ENCODE data around the gene TTC28. TPM values are rescaled to one million over a fixed set of nuclear protein-coding genes. Genes with fewer than 3 reads are reported as not detected.

Gene TTC28
- total RNA-seq, 4 donors from 2014 or later = 43.8 to 130 (median 92.0) TPM

DNA sequence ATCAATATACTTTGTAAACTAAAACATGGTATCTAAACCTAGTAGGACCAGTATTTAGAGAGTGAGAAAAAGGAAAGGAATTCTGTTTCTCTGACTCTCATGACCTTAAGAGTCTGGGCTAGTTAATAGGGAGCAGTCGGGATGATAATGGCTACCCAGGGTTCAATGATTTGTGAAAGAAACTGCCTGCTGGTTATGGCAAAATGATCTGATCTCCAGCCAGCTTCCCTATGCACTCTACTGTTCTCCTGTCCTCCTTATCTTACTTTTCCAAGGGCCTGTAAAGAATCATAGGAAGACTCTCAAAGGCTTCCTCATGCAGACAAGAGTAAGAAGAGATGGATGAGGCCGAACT is 567.5 kb downstream of the TTC28 start:
- no peaks in the 10 kb centered on the region for H3K27me3 ChIP-seq
- H3K27ac ChIP-seq = peak overlapping the region; percentile 67 to 72
- DNase-seq = no peak
- H3K4me1 ChIP-seq = peaks cover 0 to 14% of the 10 kb centered on the region in 2 donors
- no peak overlapping the region for H3K4me3 ChIP-seq
- no peaks in the 10 kb centered on the region for H3K36me3 ChIP-seq
- intact Hi-C loops (cut with DNase I; ENCODE audit: low total_unique reads) = no loop called here
- no peaks in the 10 kb centered on the region for H3K9me3 ChIP-seq
- TF ChIP-seq POLR2A (IDR thresholded peaks at IDR 0.05) = no peak
- TF ChIP-seq, protein P1, sequence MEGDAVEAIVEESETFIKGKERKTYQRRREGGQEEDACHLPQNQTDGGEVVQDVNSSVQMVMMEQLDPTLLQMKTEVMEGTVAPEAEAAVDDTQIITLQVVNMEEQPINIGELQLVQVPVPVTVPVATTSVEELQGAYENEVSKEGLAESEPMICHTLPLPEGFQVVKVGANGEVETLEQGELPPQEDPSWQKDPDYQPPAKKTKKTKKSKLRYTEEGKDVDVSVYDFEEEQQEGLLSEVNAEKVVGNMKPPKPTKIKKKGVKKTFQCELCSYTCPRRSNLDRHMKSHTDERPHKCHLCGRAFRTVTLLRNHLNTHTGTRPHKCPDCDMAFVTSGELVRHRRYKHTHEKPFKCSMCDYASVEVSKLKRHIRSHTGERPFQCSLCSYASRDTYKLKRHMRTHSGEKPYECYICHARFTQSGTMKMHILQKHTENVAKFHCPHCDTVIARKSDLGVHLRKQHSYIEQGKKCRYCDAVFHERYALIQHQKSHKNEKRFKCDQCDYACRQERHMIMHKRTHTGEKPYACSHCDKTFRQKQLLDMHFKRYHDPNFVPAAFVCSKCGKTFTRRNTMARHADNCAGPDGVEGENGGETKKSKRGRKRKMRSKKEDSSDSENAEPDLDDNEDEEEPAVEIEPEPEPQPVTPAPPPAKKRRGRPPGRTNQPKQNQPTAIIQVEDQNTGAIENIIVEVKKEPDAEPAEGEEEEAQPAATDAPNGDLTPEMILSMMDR (IDR thresholded peaks at IDR 0.05) = no peak

DNA sequence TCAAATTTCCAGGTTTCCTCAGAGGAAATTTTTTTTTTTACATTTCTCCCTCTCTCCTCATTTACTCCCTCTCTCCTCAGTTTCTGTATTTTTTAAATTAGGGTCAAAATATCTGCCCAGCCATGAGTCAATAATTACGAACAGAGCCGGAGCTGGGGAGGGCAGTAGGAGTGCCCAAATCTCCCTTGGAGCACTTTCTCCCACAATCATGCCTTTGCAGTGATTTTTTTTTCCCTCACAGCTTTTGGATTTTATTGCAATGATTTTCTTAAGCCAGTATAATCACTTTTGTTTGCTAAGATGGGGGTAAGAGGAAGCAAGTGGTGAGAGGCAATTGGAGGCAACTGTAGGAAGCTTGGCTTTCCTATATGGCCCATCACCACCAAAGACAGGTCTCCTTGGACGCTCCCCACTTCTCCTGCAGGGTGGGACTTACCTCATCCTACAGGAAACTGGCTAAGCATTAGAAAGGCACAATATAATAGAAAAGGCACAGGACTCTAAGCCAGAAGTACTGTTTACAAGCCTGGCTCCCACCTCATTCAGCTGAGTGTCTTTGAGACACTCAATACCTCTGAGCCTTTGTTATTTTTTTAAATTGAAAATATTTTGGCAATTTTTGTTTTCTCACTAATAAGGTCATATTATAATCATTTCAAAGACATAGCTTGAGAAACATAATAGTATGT is 568.0 kb downstream of the TTC28 start:
- Histone ChIP-seq H3K36me3 (no peaks in the 10 kb centered on the region), H3K4me1 (peaks cover 0 to 14% of the 10 kb centered on the region in 2 donors), H3K27me3 (no peaks in the 10 kb centered on the region), H3K9me3 (no peaks in the 10 kb centered on the region), H3K4me3 (no peak overlapping the region), H3K27ac (peak overlapping the region; percentile 67 to 72)
- DNase-seq = no peak
- TF ChIP-seq, protein P1 (IDR thresholded peaks at IDR 0.05) = no peak
- TF ChIP-seq POLR2A (IDR thresholded peaks at IDR 0.05) = no peak
- intact Hi-C loops (cut with DNase I; ENCODE audit: low total_unique reads) = no loop called here

DNA sequence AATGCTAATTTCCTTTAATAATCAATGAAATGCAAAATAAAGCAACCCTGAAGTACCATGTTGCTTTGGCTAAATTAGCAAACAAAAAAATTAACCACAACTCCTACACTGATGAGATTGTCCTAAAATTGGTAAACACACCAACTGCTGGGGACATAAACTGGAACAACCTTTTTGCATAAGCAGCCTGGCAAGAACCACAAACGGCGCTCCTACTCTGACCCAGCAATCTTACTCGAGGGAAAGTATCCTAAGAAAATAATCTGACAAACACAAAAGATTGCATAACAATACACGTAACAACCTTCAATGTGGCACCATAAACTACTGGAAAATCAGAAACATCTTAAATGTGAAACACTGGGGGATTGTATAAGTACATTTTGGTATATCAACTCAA is 570.8 kb downstream of the TTC28 start:
- peaks cover 0 to 14% of the 10 kb centered on the region in 2 donors for H3K4me1 ChIP-seq
- H3K4me3 ChIP-seq = no peak overlapping the region
- TF ChIP-seq, protein P1 (IDR thresholded peaks at IDR 0.05) = no peak
- TF ChIP-seq POLR2A (IDR thresholded peaks at IDR 0.05) = no peak
- DNase-seq = no peak
- H3K27ac ChIP-seq = no peak overlapping the region
- intact Hi-C loops (cut with DNase I; ENCODE audit: low total_unique reads) = no loop called here
- no peaks in the 10 kb centered on the region for H3K9me3 ChIP-seq
- H3K36me3 ChIP-seq = no peaks in the 10 kb centered on the region
- no peaks in the 10 kb centered on the region for H3K27me3 ChIP-seq

DNA sequence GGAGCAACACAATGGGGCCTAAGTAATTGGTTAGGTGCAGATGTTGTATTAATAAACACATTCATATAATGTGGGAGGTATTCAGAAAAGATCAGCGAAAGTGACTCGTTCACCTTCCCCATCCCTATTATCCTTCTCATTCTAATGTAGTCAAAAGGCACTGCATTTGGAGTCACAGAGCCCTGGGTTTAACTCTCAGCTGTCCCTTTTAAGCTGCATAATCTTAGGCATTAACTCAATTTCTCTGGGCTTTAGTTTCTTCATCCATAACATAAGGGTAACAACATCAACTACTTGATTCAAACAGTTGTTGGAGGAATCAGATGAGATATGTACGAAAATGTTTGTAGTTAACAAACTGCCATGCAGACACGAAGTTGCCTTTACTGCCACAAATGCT is 573.0 kb downstream of the TTC28 start:
- Histone ChIP-seq H3K4me1 (peaks cover 0 to 3% of the 10 kb centered on the region in 2 donors), H3K4me3 (no peak overlapping the region), H3K27ac (no peak overlapping the region), H3K27me3 (no peaks in the 10 kb centered on the region), H3K9me3 (no peaks in the 10 kb centered on the region), H3K36me3 (no peaks in the 10 kb centered on the region)
- intact Hi-C loops (cut with DNase I; ENCODE audit: low total_unique reads) = no loop called here
- TF ChIP-seq, protein P1 (IDR thresholded peaks at IDR 0.05) = no peak
- no peak for TF ChIP-seq POLR2A (IDR thresholded peaks at IDR 0.05)
- no peak for DNase-seq

DNA sequence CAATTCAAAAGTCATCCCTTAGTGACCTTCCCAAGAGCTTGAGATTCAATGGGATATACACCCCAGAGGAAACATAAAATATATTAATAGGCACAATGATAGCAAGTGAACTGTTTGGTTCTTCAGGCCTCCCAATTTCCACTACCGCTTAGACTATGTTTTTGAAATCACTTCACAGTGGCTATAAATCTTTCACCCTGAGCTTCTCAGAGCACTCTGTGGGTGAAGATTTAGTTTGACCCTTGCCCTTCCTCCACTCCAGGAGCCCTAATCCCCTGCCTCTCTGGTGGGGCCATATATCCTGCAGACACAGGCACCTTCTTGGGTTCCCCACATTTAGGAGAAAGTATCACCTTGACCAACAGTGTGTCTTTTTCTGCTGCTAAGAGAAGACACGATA is 573.7 kb downstream of the TTC28 start:
- Histone ChIP-seq H3K4me3 (no peak overlapping the region), H3K27ac (no peak overlapping the region), H3K36me3 (no peaks in the 10 kb centered on the region), H3K4me1 (no peaks in the 10 kb centered on the region), H3K27me3 (no peaks in the 10 kb centered on the region), H3K9me3 (no peaks in the 10 kb centered on the region)
- TF ChIP-seq, protein P1 (IDR thresholded peaks at IDR 0.05) = no peak
- TF ChIP-seq POLR2A (IDR thresholded peaks at IDR 0.05) = no peak
- no peak for DNase-seq
- intact Hi-C loops (cut with DNase I; ENCODE audit: low total_unique reads) = no loop called here

All from uterus (tissue), 4 donors.